Spleen (tissue), 11 donors: Measurements from ENCODE around the gene HSD11B1. TPM values are rescaled to one million over a fixed set of nuclear protein-coding genes. Genes with fewer than 3 reads are reported as not detected.

Experiments used
- DNase-seq: peaks from one replicate; pipeline ENCODE4 v3.0.0-alpha.2; 2020
- H3K27ac ChIP-seq, 8 donors: fragments of 200-600 bp; sonication (generic) in 7 of 8; 1 replicate in 4 of 8; 2 replicates in 4 of 8; pipeline versions ENCODE4 v1.5.0 to v1.8.0; 2016 to 2021; ENCODE audit warnings: inconsistent platforms in 4 of 8, mild to moderate bottlenecking in 4 of 8, moderate library complexity in 1 of 8
- H3K27me3 ChIP-seq, 7 donors: fragments of 200-600 bp; sonication (generic) in 6 of 7; replicated peaks in 1 of 7; 1 replicate in 4 of 7; 2 replicates in 3 of 7; pipeline versions ENCODE4 v1.5.0 to v1.8.0; 2016 to 2021; ENCODE audit warnings: inconsistent platforms in 3 of 7, mild to moderate bottlenecking in 1 of 7
- H3K36me3 ChIP-seq, 6 donors: fragments of 200-600 bp; sonication (generic) in 5 of 6; 1 replicate in 4 of 6; 2 replicates in 2 of 6; pipeline versions ENCODE4 v1.5.0 to v1.8.0; 2016 to 2021; ENCODE audit warnings: inconsistent platforms in 2 of 6
- H3K4me1 ChIP-seq, 6 donors: fragments of 200-600 bp; sonication (generic) in 5 of 6; 1 replicate in 3 of 6; 2 replicates in 3 of 6; pipeline versions ENCODE4 v1.5.0 to v1.8.0; 2016 to 2021; ENCODE audit warnings: inconsistent platforms in 3 of 6
- H3K4me3 ChIP-seq, 8 donors: fragments of 200-600 bp; sonication (generic) in 7 of 8; 1 replicate in 4 of 8; 2 replicates in 4 of 8; pipeline versions ENCODE4 v1.5.0 to v1.8.0; 2016 to 2021; ENCODE audit warnings: inconsistent platforms in 4 of 8, mild to moderate bottlenecking in 4 of 8, moderate library complexity in 2 of 8
- H3K9me3 ChIP-seq, 8 donors: fragments of 200-600 bp; sonication (generic) in 7 of 8; 1 replicate in 4 of 8; 2 replicates in 4 of 8; pipeline versions ENCODE4 v1.5.0 to v1.8.0; 2016 to 2021; ENCODE audit warnings: inconsistent platforms in 4 of 8
- CTCF ChIP-seq, 11 experiments: fragments of 200-600 bp in 7 of 11; fragments of 450-650 bp in 4 of 11; sonication (generic) in 4 of 11; IDR thresholded peaks in 8 of 11; conservative IDR thresholded peaks in 3 of 11; 1 replicate in 7 of 11; 2 replicates in 4 of 11; pipeline versions ENCODE4 v1.4.0 to v1.8.0; 2016 to 2021; ENCODE audit warnings: antibody characterized with exemption in 11 of 11, inconsistent platforms in 4 of 11, mild to moderate bottlenecking in 1 of 11
- POLR2A ChIP-seq, 3 donors: fragments of 450-650 bp; IDR thresholded peaks; one replicate each; pipeline ENCODE4 v1.5.1; 2017; ENCODE audit warnings: antibody characterized with exemption in 3 of 3, mild to moderate bottlenecking in 1 of 3
- POLR2AphosphoS5 ChIP-seq, 3 donors: sonication (generic); formaldehyde crosslinking; IDR thresholded peaks; one replicate each; pipeline ENCODE4 v1.5.1; 2017; ENCODE audit warnings: antibody characterized with exemption in 3 of 3
- WGBS, 5 donors: extraction: QIAGEN DNeasy Blood & Tissue Kit in 3 of 5; methylation state at CpG; one replicate each; pipeline versions ENCODE4 v1.1.5 to v1.1.7; 2013 to 2018; 5-methylcytosine and 5-hydroxymethylcytosine counted together
- intact Hi-C: fragments of 100-400 bp; cut with DNase I; formaldehyde crosslinking; loops from one replicate; pipeline ENCODE4 v1.15.0; 2023; ENCODE audit warnings: low total_unique reads
- polyA plus RNA-seq, 3 donors: library from polyadenylated mRNA; stranded (reverse); fragments of 200-250 nt; gene quantifications; one replicate each; pipeline ENCODE4 v1.2.1, GENCODE V29; 2013
- total RNA-seq, 7 donors: library from RNA; depleted of rRNA in 3 of 7; stranded (reverse); fragments of >200 nt in 3 of 7; fragmentation: NEBNext Ultra II Directional in 4 of 7; extraction: Animal tissue kit (Norgen Biotek cat#: 25700) in 4 of 7; gene quantifications; one replicate each; pipeline versions ENCODE4 v1.1.0 to v1.2.1, GENCODE V29; 2016 to 2021
- donor health status: healthy with polysubstance abuse.
- donor health status: DM: no; HTN: no; CAD: no; lungs with moderate emphysema.
- donor health status: DM: no; HTN: no; CAD: no.
- donor health status: Bipolar disorder and iron deficiency.
- donor health status: healthy.
- donor health status: DM: no; HTN: no; CAD: no.
- donor health status: DM: yes; HTN: yes; CAD: no.

Gene HSD11B1
- total and polyA plus RNA-seq, 10 donors = 1.8 to 14.9 (median 3.7) TPM

GRCh38 chr1:209715314-209715713, 10.7 kb downstream of the HSD11B1 start:
- no peak overlapping the region for H3K27ac ChIP-seq
- no peaks in the 10 kb centered on the region for H3K9me3 ChIP-seq
- H3K36me3 ChIP-seq = no peaks in the 10 kb centered on the region
- no peaks in the 10 kb centered on the region for H3K4me1 ChIP-seq
- DNase-seq = no peak
- intact Hi-C loops = no loop called here
- H3K4me3 ChIP-seq = no peak overlapping the region
- H3K27me3 ChIP-seq = no peaks in the 10 kb centered on the region
- TF ChIP-seq CTCF (IDR thresholded peaks at IDR 0.05 in 8 of 11, conservative IDR thresholded peaks at IDR 0.05 in 3 of 11) (no peak), POLR2AphosphoS5 (IDR thresholded peaks at IDR 0.05) (no peak), POLR2A (IDR thresholded peaks at IDR 0.05) (no peak)

- Histone ChIP-seq H3K27me3 (no peaks in the 10 kb centered on the region), H3K36me3 (no peaks in the 10 kb centered on the region), H3K4me3 (no peak overlapping the region), H3K4me1 (no peaks in the 10 kb centered on the region), H3K27ac (no peak overlapping the region), H3K9me3 (no peaks in the 10 kb centered on the region)
- WGBS, 5 donors = 83 to 87% (median 84%) methylated on average over 2 of the region's 2 CpGs
- no peak for TF ChIP-seq POLR2AphosphoS5 (IDR thresholded peaks at IDR 0.05)
- no peak for TF ChIP-seq CTCF (IDR thresholded peaks at IDR 0.05 in 8 of 11, conservative IDR thresholded peaks at IDR 0.05 in 3 of 11)
- no peak for TF ChIP-seq POLR2A (IDR thresholded peaks at IDR 0.05)
- DNase-seq = no peak
- intact Hi-C loops = no loop called here
Measured at GRCh38 chr1:209717818-209718217, 13.2 kb downstream of the HSD11B1 start.

DNA sequence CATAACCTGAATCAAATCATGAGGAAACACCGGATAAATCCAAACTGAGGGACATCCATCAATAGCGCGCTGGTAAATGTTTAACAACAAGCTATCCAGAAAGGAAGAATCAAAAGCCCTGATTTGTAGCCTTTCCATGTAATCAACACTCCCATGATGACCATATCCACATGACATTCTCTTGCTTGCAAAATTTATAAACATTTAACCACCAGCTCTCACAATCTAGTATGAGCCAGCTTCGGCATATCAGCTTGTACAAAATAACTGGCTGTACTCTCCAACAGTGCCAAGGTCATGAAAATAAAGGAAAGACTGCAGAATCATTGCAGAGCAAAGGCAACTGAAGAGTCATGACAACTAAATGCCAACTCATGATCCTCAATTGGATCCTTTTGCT, 15.7 kb downstream of the HSD11B1 start:
- Histone ChIP-seq H3K4me3 (no peak overlapping the region), H3K27ac (no peak overlapping the region), H3K27me3 (no peaks in the 10 kb centered on the region), H3K36me3 (no peaks in the 10 kb centered on the region), H3K9me3 (no peaks in the 10 kb centered on the region), H3K4me1 (no peaks in the 10 kb centered on the region)
- intact Hi-C loops = no loop called here
- TF ChIP-seq CTCF (IDR thresholded peaks at IDR 0.05 in 8 of 11, conservative IDR thresholded peaks at IDR 0.05 in 3 of 11) (no peak), POLR2A (IDR thresholded peaks at IDR 0.05) (no peak)
- 91 to 98% (median 94%) methylated on average over 4 of the region's 4 CpGs for WGBS, 5 donors
- no peak for DNase-seq

DNA sequence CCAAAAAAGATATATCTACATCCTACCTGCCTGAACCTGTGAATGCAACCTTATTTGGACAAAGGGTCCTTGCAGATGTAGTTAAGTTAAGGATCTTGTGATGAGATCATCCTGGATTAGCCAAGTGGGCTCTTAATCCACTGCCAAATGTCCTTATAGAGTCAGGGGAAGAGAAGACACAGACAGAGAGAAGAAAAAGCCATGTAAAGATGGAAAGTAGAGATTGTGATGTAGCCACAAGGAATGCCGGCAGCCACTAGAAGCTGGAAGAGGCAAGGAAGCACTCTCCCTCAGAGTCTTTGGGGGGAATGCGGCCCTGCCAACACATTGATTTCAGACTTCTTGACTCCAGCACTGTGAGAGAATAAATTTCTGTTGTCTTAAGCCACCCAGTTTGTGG, 16.2 kb downstream of the HSD11B1 start:
- no peaks in the 10 kb centered on the region for H3K9me3 ChIP-seq
- intact Hi-C loops = no loop called here
- no peaks in the 10 kb centered on the region for H3K27me3 ChIP-seq
- DNase-seq = no peak
- no peak for TF ChIP-seq CTCF (IDR thresholded peaks at IDR 0.05 in 8 of 11, conservative IDR thresholded peaks at IDR 0.05 in 3 of 11)
- TF ChIP-seq POLR2A (IDR thresholded peaks at IDR 0.05) = no peak
- TF ChIP-seq POLR2AphosphoS5 (IDR thresholded peaks at IDR 0.05) = no peak
- no peak overlapping the region for H3K27ac ChIP-seq
- H3K36me3 ChIP-seq = no peaks in the 10 kb centered on the region
- no peak overlapping the region for H3K4me3 ChIP-seq
- 85 to 93% (median 90%) methylated on average over 2 of the region's 2 CpGs for WGBS, 5 donors
- H3K4me1 ChIP-seq = no peaks in the 10 kb centered on the region
